Retina (tissue), 1 donor: ENCODE results near the gene KCNH1.

Experiments
- DNase-seq: peaks from one replicate; pipeline ENCODE4 v3.0.0-alpha.2; 2016

Gene KCNH1

GRCh38 chr1:210850556-210850955 is 283.4 kb downstream of the KCNH1 start:
- no peak for DNase-seq

- DNase-seq, result no peak
Measured at GRCh38 chr1:210848474-210848873, 285.5 kb downstream of the KCNH1 start.

GRCh38 chr1:210841926-210842625 is 291.9 kb downstream of the KCNH1 start:
- no peak for DNase-seq

- no peak for DNase-seq
Measured at GRCh38 chr1:210830034-210831028, 303.6 kb downstream of the KCNH1 start.

- DNase-seq, result no peak
Measured at GRCh38 chr1:210828996-210829596, 304.9 kb downstream of the KCNH1 start.

- no peak for DNase-seq
Measured at GRCh38 chr1:210827481-210827880, 306.5 kb downstream of the KCNH1 start.

GRCh38 chr1:210826686-210827085 is 307.3 kb downstream of the KCNH1 start:
- DNase-seq, result no peak

GRCh38 chr1:210822932-210823331 is 311.0 kb downstream of the KCNH1 start:
- DNase-seq, result peak; percentile 8

- no peak for DNase-seq
Measured at GRCh38 chr1:210822241-210822640, 311.7 kb downstream of the KCNH1 start.

- no peak for DNase-seq
Measured at GRCh38 chr1:210821615-210822014, 312.3 kb downstream of the KCNH1 start.

GRCh38 chr1:210819266-210819665 is 314.7 kb downstream of the KCNH1 start:
- no peak for DNase-seq

GRCh38 chr1:210817385-210818275 is 316.3 kb downstream of the KCNH1 start:
- DNase-seq, result no peak

GRCh38 chr1:210815641-210816550 is 318.1 kb downstream of the KCNH1 start:
- DNase-seq, result no peak

- no peak for DNase-seq
Measured at GRCh38 chr1:210814382-210815123, 319.4 kb downstream of the KCNH1 start.

- DNase-seq, result no peak
Measured at GRCh38 chr1:210801501-210801900, 332.4 kb downstream of the KCNH1 start.

GRCh38 chr1:210800756-210801155 is 333.2 kb downstream of the KCNH1 start:
- DNase-seq, result no peak

- no peak for DNase-seq
Measured at GRCh38 chr1:210800301-210800700, 333.6 kb downstream of the KCNH1 start.

GRCh38 chr1:210797422-210797821 is 336.5 kb downstream of the KCNH1 start:
- DNase-seq, result no peak

GRCh38 chr1:210796421-210796820 is 337.5 kb downstream of the KCNH1 start:
- DNase-seq, result no peak

- DNase-seq, result no peak
Measured at GRCh38 chr1:210794445-210794844, 339.5 kb downstream of the KCNH1 start.
